ENCODE measurements around the gene OR10G3. TPM values are rescaled to one million over a fixed set of nuclear protein-coding genes. Genes with fewer than 3 reads are reported as not detected.

Gene OR10G3
- polyA plus RNA-seq = not detected in 2 replicates
- not detected in 2 replicates for polyA minus RNA-seq

GRCh38 chr14:21579976-21580375 lies at the start of gene OR10G3:
Gene OR10G3 (minus strand): TSS chr14:21580076. CDS start chr14:21570744, 9,332 bp downstream.
- Histone ChIP-seq H3K9ac (ENCODE audit: low read length) (no peak within 1 kb of the TSS), H3K27me3 (ENCODE audit: insufficient read depth, low read depth, low read length) (no peaks in the 10 kb centered on the region), H3K4me2 (ENCODE audit: low read length) (no peak within 1 kb of the TSS), H3K79me2 (replicated peaks; ENCODE audit: insufficient read depth, low read length) (no peaks in the 10 kb centered on the region), H3K9me2 (ENCODE audit: insufficient read depth, low read length) (no peaks in the 10 kb centered on the region), H3K36me3 (ENCODE audit: insufficient read depth, low read length) (no peaks in the 10 kb centered on the region), H2AFZ (ENCODE audit: low read depth, low read length) (no peak within 1 kb of the TSS), H4K20me1 (ENCODE audit: insufficient read depth) (no peaks in the 10 kb centered on the region), H3K9me3 (ENCODE audit: low read length) (no peaks in the 10 kb centered on the region), H3F3A (ENCODE audit: insufficient read depth, low read length, poor library complexity, severe bottlenecking) (no peaks in the 10 kb centered on the region), H3K27ac (ENCODE audit: low read length) (no peak within 1 kb of the TSS), H3K4me3 (ENCODE audit: low read length) (no peak within 1 kb of the TSS)
- TF ChIP-seq REST (IDR thresholded peaks at IDR 0.05; ENCODE audit: borderline replicate concordance) (no peak), EZH2 (IDR thresholded peaks at IDR 0.05; ENCODE audit: borderline replicate concordance, insufficient read depth, low read length, poor library complexity, severe bottlenecking) (no peak), RAD21 (conservative IDR thresholded peaks at IDR 0.05) (no peak), TAF1 (IDR thresholded peaks at IDR 0.05; ENCODE audit: low read depth) (no peak), SMC3 (conservative IDR thresholded peaks at IDR 0.05; ENCODE audit: poor library complexity) (no peak), MXI1 (conservative IDR thresholded peaks at IDR 0.05; ENCODE audit: poor library complexity, severe bottlenecking) (no peak)

GRCh38 chr14:21626491-21627230 lies 46.8 kb upstream of the OR10G3 start:
- Histone ChIP-seq H3K27me3 (ENCODE audit: insufficient read depth, low read depth, low read length) (no peaks in the 10 kb centered on the region), H3K27ac (ENCODE audit: low read length) (no peak overlapping the region), H3K4me2 (ENCODE audit: low read length) (no peak overlapping the region), H3F3A (ENCODE audit: insufficient read depth, low read length, poor library complexity, severe bottlenecking) (no peaks in the 10 kb centered on the region), H3K9me2 (ENCODE audit: insufficient read depth, low read length) (no peaks in the 10 kb centered on the region), H3K9ac (ENCODE audit: low read length) (no peak overlapping the region), H2AFZ (ENCODE audit: low read depth, low read length) (no peak overlapping the region), H3K36me3 (ENCODE audit: insufficient read depth, low read length) (no peaks in the 10 kb centered on the region), H3K9me3 (ENCODE audit: low read length) (no peaks in the 10 kb centered on the region), H3K79me2 (replicated peaks; ENCODE audit: insufficient read depth, low read length) (no peaks in the 10 kb centered on the region), H3K4me3 (ENCODE audit: low read length) (no peak overlapping the region), H4K20me1 (ENCODE audit: insufficient read depth) (no peaks in the 10 kb centered on the region)
- TF ChIP-seq MXI1 (conservative IDR thresholded peaks at IDR 0.05; ENCODE audit: poor library complexity, severe bottlenecking) (no peak), POLR2AphosphoS5 (IDR thresholded peaks at IDR 0.05) (no peak), RAD21 (conservative IDR thresholded peaks at IDR 0.05) (no peak), EZH2 (IDR thresholded peaks at IDR 0.05; ENCODE audit: borderline replicate concordance, insufficient read depth, low read length, poor library complexity, severe bottlenecking) (no peak), REST (IDR thresholded peaks at IDR 0.05; ENCODE audit: borderline replicate concordance) (no peak), CTCF (IDR thresholded peaks at IDR 0.05; ENCODE audit: poor library complexity, severe bottlenecking) (no peak), SMC3 (conservative IDR thresholded peaks at IDR 0.05; ENCODE audit: poor library complexity) (no peak), EP300 (conservative IDR thresholded peaks at IDR 0.05; ENCODE audit: poor library complexity, severe bottlenecking) (no peak), TAF1 (IDR thresholded peaks at IDR 0.05; ENCODE audit: low read depth) (no peak)

Data from neural cell (in vitro differentiated cells).